ENCODE results near the gene OLFM1. TPM values are rescaled to one million over a fixed set of nuclear protein-coding genes. Genes with fewer than 3 reads are reported as not detected.

OLFM1 gene
- total RNA-seq, 1 donor from 2014 or later, result 0.35 TPM

GRCh38 chr9:135127718-135128670 lies 40.5 kb downstream of the OLFM1 start:
- DNase-seq, result no peak
- Mint-ChIP-seq H3K27ac (no peak overlapping the region), H3K27me3 (no peaks in the 10 kb centered on the region), H3K36me3 (ENCODE audit: low read depth) (peaks cover 2% of the 10 kb centered on the region), H3K9me3 (peaks cover 4% of the 10 kb centered on the region), H3K4me3 (no peak overlapping the region), H3K4me1 (peaks cover 10% of the 10 kb centered on the region)
- intact Hi-C loops (cut with micrococcal nuclease), result no loop called here

GRCh38 chr9:135129137-135129695 lies 41.7 kb downstream of the OLFM1 start:
- Mint-ChIP-seq H3K9me3 (peaks cover 4% of the 10 kb centered on the region), H3K36me3 (ENCODE audit: low read depth) (peaks cover 2% of the 10 kb centered on the region), H3K4me1 (peaks cover 10% of the 10 kb centered on the region), H3K4me3 (no peak overlapping the region), H3K27ac (no peak overlapping the region), H3K27me3 (no peaks in the 10 kb centered on the region)
- intact Hi-C loops (cut with micrococcal nuclease), result no loop called here
- DNase-seq, result no peak

GRCh38 chr9:135130207-135130976 lies 42.9 kb downstream of the OLFM1 start:
- H3K4me3 Mint-ChIP-seq, result no peak overlapping the region
- intact Hi-C loops (cut with micrococcal nuclease), result no loop called here
- H3K9me3 Mint-ChIP-seq, result peaks cover 4% of the 10 kb centered on the region
- H3K27me3 Mint-ChIP-seq, result no peaks in the 10 kb centered on the region
- peaks cover 2% of the 10 kb centered on the region for H3K36me3 Mint-ChIP-seq (ENCODE audit: low read depth)
- H3K4me1 Mint-ChIP-seq, result peaks cover 10% of the 10 kb centered on the region
- peak overlapping the region; percentile 63 for H3K27ac Mint-ChIP-seq
- DNase-seq, result peak; percentile 84

- H3K27me3 Mint-ChIP-seq, result no peaks in the 10 kb centered on the region
- H3K9me3 Mint-ChIP-seq, result peaks cover 4% of the 10 kb centered on the region
- intact Hi-C loops (cut with micrococcal nuclease), result no loop called here
- peaks cover 2% of the 10 kb centered on the region for H3K36me3 Mint-ChIP-seq (ENCODE audit: low read depth)
- DNase-seq, result no peak
- no peak overlapping the region for H3K4me3 Mint-ChIP-seq
- peak overlapping the region; percentile 51 for H3K27ac Mint-ChIP-seq
- H3K4me1 Mint-ChIP-seq, result peaks cover 10% of the 10 kb centered on the region
Measured at GRCh38 chr9:135131488-135131887, 44.0 kb downstream of the OLFM1 start.

GRCh38 chr9:135132008-135132407 lies 44.5 kb downstream of the OLFM1 start:
- peaks cover 10% of the 10 kb centered on the region for H3K4me1 Mint-ChIP-seq
- peaks cover 2% of the 10 kb centered on the region for H3K36me3 Mint-ChIP-seq (ENCODE audit: low read depth)
- no peaks in the 10 kb centered on the region for H3K27me3 Mint-ChIP-seq
- DNase-seq, result no peak
- intact Hi-C loops (cut with micrococcal nuclease), result no loop called here
- no peak overlapping the region for H3K27ac Mint-ChIP-seq
- H3K9me3 Mint-ChIP-seq, result peaks cover 4% of the 10 kb centered on the region
- no peak overlapping the region for H3K4me3 Mint-ChIP-seq

GRCh38 chr9:135134268-135135022 lies 47.0 kb downstream of the OLFM1 start:
- Mint-ChIP-seq H3K36me3 (ENCODE audit: low read depth) (peaks cover 2% of the 10 kb centered on the region), H3K27me3 (no peaks in the 10 kb centered on the region), H3K9me3 (peaks cover 4% of the 10 kb centered on the region), H3K27ac (no peak overlapping the region), H3K4me3 (no peak overlapping the region), H3K4me1 (peaks cover 10% of the 10 kb centered on the region)
- DNase-seq, result no peak
- intact Hi-C loops (cut with micrococcal nuclease), result no loop called here

GRCh38 chr9:135135171-135135928 lies 47.9 kb downstream of the OLFM1 start:
- Mint-ChIP-seq H3K27me3 (no peaks in the 10 kb centered on the region), H3K9me3 (no peaks in the 10 kb centered on the region), H3K4me1 (peaks cover 5% of the 10 kb centered on the region), H3K4me3 (no peak overlapping the region), H3K27ac (no peak overlapping the region), H3K36me3 (ENCODE audit: low read depth) (no peaks in the 10 kb centered on the region)
- intact Hi-C loops (cut with micrococcal nuclease), result no loop called here
- no peak for DNase-seq

GRCh38 chr9:135135929-135136315 lies 48.5 kb downstream of the OLFM1 start:
- Mint-ChIP-seq H3K4me1 (peaks cover 2% of the 10 kb centered on the region), H3K4me3 (no peak overlapping the region), H3K9me3 (no peaks in the 10 kb centered on the region), H3K27me3 (no peaks in the 10 kb centered on the region), H3K27ac (no peak overlapping the region), H3K36me3 (ENCODE audit: low read depth) (no peaks in the 10 kb centered on the region)
- DNase-seq, result no peak
- intact Hi-C loops (cut with micrococcal nuclease), result no loop called here

- no peaks in the 10 kb centered on the region for H3K9me3 Mint-ChIP-seq
- H3K27me3 Mint-ChIP-seq, result no peaks in the 10 kb centered on the region
- H3K36me3 Mint-ChIP-seq (ENCODE audit: low read depth), result no peaks in the 10 kb centered on the region
- no peak overlapping the region for H3K4me3 Mint-ChIP-seq
- no peaks in the 10 kb centered on the region for H3K4me1 Mint-ChIP-seq
- no peak for DNase-seq
- intact Hi-C loops (cut with micrococcal nuclease), result no loop called here
- no peak overlapping the region for H3K27ac Mint-ChIP-seq
Measured at GRCh38 chr9:135136481-135136880, 49.0 kb downstream of the OLFM1 start.

GRCh38 chr9:135136991-135137832 lies 49.7 kb downstream of the OLFM1 start:
- Mint-ChIP-seq H3K27me3 (no peaks in the 10 kb centered on the region), H3K9me3 (no peaks in the 10 kb centered on the region), H3K4me1 (no peaks in the 10 kb centered on the region), H3K4me3 (no peak overlapping the region), H3K27ac (no peak overlapping the region), H3K36me3 (ENCODE audit: low read depth) (no peaks in the 10 kb centered on the region)
- intact Hi-C loops (cut with micrococcal nuclease), result no loop called here
- DNase-seq, result no peak

GRCh38 chr9:135138078-135138855 lies 50.8 kb downstream of the OLFM1 start:
- Mint-ChIP-seq H3K36me3 (ENCODE audit: low read depth) (no peaks in the 10 kb centered on the region), H3K4me3 (no peak overlapping the region), H3K27ac (no peak overlapping the region), H3K4me1 (no peaks in the 10 kb centered on the region), H3K9me3 (no peaks in the 10 kb centered on the region), H3K27me3 (no peaks in the 10 kb centered on the region)
- intact Hi-C loops (cut with micrococcal nuclease), result no loop called here
- no peak for DNase-seq
